Body of pancreas (tissue), 4 donors: Measurements from ENCODE around the gene PLAAT2. TPM values are rescaled to one million over a fixed set of nuclear protein-coding genes. Genes with fewer than 3 reads are reported as not detected.

Experiments
- ATAC-seq: fragments of 150-250 bp; one replicate; pipeline ENCODE4 v1.9.1; 2016
- DNase-seq, 4 donors: peaks; one replicate each; pipeline ENCODE4 v3.0.0-alpha.2; 2019
- H3K27ac ChIP-seq, 4 donors: fragments of 200-600 bp; sonication (generic); 1 replicate in 3 of 4; 2 replicates in 1 of 4; pipeline versions ENCODE4 v1.5.1 to v1.6.1; 2016 to 2019; ENCODE audit warnings: mild to moderate bottlenecking in 1 of 4, mixed read lengths in 1 of 4, moderate library complexity in 1 of 4
- H3K27me3 ChIP-seq, 2 donors: fragments of 200-600 bp; sonication (generic); one replicate each; pipeline ENCODE4 v1.6.0; 2016; ENCODE audit warnings: mild to moderate bottlenecking in 1 of 2
- H3K36me3 ChIP-seq, 2 donors: fragments of 200-600 bp; sonication (generic); replicated peaks in 1 of 2; 2 replicates each; pipeline ENCODE4 v1.5.1; 2016; ENCODE audit warnings: low read depth in 2 of 2; ENCODE audit not compliant: insufficient read depth in 1 of 2
- H3K4me1 ChIP-seq: fragments of 200-600 bp; sonication (generic); one replicate; pipeline ENCODE4 v1.6.0; 2016
- H3K4me3 ChIP-seq, 2 donors: fragments of 200-600 bp; sonication (generic); 1 replicate in 1 of 2; 2 replicates in 1 of 2; pipeline ENCODE4 v1.5.1; 2016 to 2019
- H3K9me3 ChIP-seq, 3 donors: fragments of 200-600 bp; sonication (generic); 1 replicate in 2 of 3; 2 replicates in 1 of 3; pipeline ENCODE4 v1.5.1; 2016
- POLR2A ChIP-seq, 3 donors: fragments of 450-650 bp; IDR thresholded peaks; one replicate each; pipeline ENCODE4 v1.6.1; 2016; ENCODE audit warnings: antibody characterized with exemption in 3 of 3, mild to moderate bottlenecking in 2 of 3
- WGBS, 2 donors: methylation state at CpG; one replicate each; pipeline ENCODE4 v1.1.5; 2017; 5-methylcytosine and 5-hydroxymethylcytosine counted together
- intact Hi-C: fragments of 100-400 bp; cut with DNase I; formaldehyde crosslinking; loops from one replicate; pipeline ENCODE4 v1.15.1; 2023
- total RNA-seq, 2 donors: library from RNA; depleted of rRNA; stranded (reverse); fragments of >200 nt; gene quantifications; one replicate each; pipeline ENCODE4 v1.1.0, GENCODE V29; 2016
- TF ChIP-seq, protein P1 (sequence below), 7 experiments: fragments of 450-650 bp in 4 of 7; fragments of 200-600 bp in 3 of 7; sonication (generic) in 3 of 7; IDR thresholded peaks; one replicate each; pipeline ENCODE4 v1.5.1; 2016 to 2019; ENCODE audit warnings: antibody characterized with exemption in 7 of 7

PLAAT2 gene
- total RNA-seq, 2 donors from 2014 or later: not detected

DNA sequence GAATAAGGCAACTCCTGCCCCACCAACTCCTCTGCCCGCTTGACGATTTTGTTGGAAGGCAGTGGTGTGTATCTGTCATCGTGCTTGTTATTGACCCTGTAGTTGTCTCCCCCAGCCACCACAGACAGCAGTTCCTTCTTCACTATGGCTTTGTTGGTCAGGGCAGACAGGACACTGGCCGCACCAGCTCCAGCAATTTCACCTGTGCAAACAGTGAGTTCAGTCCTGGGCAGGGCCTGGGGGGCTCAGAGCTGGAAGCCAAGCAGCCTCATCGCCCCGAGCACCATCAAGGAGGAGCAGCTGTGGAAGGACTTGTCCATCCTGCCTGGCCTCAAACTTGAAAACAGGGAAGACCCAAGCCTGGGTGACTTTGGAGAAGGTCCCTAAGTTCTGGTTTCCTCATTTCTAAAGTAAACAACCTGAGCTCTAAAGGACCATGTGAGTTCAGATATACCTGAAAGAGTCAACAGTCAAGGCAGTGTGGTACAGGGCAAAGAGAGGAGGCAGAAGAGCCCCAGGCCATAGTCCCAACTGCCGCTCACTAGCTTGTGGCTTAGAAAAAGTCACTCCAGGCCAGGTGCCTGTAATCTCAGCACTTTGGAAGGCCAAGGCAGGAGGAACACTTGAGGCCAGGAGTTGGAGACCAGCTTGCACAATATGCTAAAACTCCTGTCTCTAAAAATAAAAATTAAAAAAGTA lies 4.6 kb downstream of the PLAAT2 start:
- Histone ChIP-seq H3K4me1 (no peaks in the 10 kb centered on the region), H3K9me3 (no peaks in the 10 kb centered on the region), H3K36me3 (no peaks in the 10 kb centered on the region), H3K4me3 (no peak overlapping the region), H3K27ac (no peak overlapping the region), H3K27me3 (no peaks in the 10 kb centered on the region)
- WGBS, 2 donors: 88 to 92% methylated on average over 4 to 7 of the region's 7 CpGs
- ATAC-seq (no peak), DNase-seq (no peak)
- no peak for TF ChIP-seq POLR2A (IDR thresholded peaks at IDR 0.05)
- TF ChIP-seq, protein P1, sequence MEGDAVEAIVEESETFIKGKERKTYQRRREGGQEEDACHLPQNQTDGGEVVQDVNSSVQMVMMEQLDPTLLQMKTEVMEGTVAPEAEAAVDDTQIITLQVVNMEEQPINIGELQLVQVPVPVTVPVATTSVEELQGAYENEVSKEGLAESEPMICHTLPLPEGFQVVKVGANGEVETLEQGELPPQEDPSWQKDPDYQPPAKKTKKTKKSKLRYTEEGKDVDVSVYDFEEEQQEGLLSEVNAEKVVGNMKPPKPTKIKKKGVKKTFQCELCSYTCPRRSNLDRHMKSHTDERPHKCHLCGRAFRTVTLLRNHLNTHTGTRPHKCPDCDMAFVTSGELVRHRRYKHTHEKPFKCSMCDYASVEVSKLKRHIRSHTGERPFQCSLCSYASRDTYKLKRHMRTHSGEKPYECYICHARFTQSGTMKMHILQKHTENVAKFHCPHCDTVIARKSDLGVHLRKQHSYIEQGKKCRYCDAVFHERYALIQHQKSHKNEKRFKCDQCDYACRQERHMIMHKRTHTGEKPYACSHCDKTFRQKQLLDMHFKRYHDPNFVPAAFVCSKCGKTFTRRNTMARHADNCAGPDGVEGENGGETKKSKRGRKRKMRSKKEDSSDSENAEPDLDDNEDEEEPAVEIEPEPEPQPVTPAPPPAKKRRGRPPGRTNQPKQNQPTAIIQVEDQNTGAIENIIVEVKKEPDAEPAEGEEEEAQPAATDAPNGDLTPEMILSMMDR (IDR thresholded peaks at IDR 0.05): no peak
- intact Hi-C loops: no loop called here

DNA sequence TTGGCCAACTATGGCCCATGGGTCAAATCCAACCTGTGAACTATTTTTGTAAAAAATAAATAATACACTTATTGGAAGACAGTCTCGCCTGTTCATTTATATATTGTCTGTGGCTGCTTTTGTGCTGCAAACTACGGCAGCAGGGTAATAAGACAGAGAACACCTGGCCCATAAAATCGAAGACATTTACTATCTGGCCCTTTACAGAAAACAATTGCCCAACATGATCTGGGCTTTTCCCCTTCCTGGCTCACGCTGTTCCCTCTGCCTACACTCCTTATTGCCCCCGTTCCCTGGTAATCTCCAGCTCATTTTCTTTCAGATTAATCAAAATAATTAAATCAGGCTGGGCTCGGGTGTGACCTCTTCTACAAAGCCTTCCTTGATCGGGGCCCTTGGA lies 5.6 kb downstream of the PLAAT2 start:
- no peaks in the 10 kb centered on the region for H3K9me3 ChIP-seq
- no peaks in the 10 kb centered on the region for H3K27me3 ChIP-seq
- no peak overlapping the region for H3K27ac ChIP-seq
- TF ChIP-seq POLR2A (IDR thresholded peaks at IDR 0.05): no peak
- TF ChIP-seq, protein P1 (IDR thresholded peaks at IDR 0.05): no peak
- H3K4me1 ChIP-seq: no peaks in the 10 kb centered on the region
- no peaks in the 10 kb centered on the region for H3K36me3 ChIP-seq
- DNase-seq (no peak), ATAC-seq (no peak)
- 79 to 86% methylated on average over 7 of the region's 7 CpGs for WGBS, 2 donors
- no peak overlapping the region for H3K4me3 ChIP-seq
- intact Hi-C loops: no loop called here

DNA sequence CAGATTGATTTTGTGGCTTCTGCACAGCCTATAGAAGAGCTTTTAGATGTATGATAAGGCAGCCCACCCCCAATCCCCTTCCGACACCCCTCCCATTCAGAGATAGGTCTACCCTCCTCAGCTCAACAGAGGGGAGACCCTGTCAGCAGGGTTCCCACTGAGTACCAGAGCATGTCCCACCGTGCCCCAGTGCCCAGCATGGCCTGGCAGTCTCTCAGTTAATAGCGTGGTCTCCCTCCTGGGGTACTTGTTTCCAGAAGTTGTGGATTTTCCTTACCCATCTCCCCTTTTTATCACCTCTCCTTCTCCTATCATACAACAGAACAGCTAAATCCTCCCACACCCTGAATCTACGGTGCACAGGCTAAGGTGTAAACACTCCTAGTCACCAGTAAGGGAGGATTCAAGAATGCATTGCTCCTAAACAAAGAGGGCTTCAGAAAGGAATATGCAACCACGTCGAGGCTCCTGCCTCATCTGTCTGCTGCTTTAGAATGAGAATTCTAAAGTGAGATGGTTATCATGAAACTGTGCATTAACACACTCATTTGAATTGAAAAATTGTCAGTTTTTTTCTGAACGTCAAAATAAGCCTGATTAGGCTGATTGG lies 6.7 kb downstream of the PLAAT2 start:
- no peaks in the 10 kb centered on the region for H3K9me3 ChIP-seq
- H3K36me3 ChIP-seq: no peaks in the 10 kb centered on the region
- intact Hi-C loops: no loop called here
- ATAC-seq (no peak), DNase-seq (no peak)
- no peaks in the 10 kb centered on the region for H3K27me3 ChIP-seq
- TF ChIP-seq, protein P1 (IDR thresholded peaks at IDR 0.05): no peak
- TF ChIP-seq POLR2A (IDR thresholded peaks at IDR 0.05): no peak
- 64 to 72% methylated on average over 7 of the region's 7 CpGs for WGBS, 2 donors
- H3K27ac ChIP-seq: no peak overlapping the region
- H3K4me1 ChIP-seq: no peaks in the 10 kb centered on the region
- H3K4me3 ChIP-seq: no peak overlapping the region

DNA sequence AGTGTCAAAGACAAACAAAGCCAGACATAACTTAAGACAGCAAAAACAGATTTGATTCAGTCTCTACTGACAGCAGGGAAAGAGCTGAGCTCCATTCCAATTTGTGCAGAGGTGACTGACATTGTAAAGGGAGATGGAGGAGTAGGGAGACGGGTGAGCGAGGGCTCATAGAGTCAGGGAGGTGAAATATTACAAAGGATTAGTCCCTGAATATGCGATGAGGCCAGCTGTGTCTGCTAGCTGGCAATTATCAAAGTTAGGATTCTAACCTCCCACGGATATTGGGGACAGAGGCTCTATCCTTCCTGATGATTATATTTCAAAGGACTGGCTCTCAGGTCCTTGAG lies 8.3 kb downstream of the PLAAT2 start:
- Histone ChIP-seq H3K27me3 (no peaks in the 10 kb centered on the region), H3K4me1 (no peaks in the 10 kb centered on the region), H3K27ac (no peak overlapping the region), H3K36me3 (no peaks in the 10 kb centered on the region), H3K4me3 (no peak overlapping the region), H3K9me3 (no peaks in the 10 kb centered on the region)
- intact Hi-C loops: no loop called here
- ATAC-seq (no peak), DNase-seq (no peak)
- TF ChIP-seq, protein P1 (IDR thresholded peaks at IDR 0.05): no peak
- no peak for TF ChIP-seq POLR2A (IDR thresholded peaks at IDR 0.05)
- WGBS, 2 donors: 76 to 81% methylated on average over 4 of the region's 4 CpGs

DNA sequence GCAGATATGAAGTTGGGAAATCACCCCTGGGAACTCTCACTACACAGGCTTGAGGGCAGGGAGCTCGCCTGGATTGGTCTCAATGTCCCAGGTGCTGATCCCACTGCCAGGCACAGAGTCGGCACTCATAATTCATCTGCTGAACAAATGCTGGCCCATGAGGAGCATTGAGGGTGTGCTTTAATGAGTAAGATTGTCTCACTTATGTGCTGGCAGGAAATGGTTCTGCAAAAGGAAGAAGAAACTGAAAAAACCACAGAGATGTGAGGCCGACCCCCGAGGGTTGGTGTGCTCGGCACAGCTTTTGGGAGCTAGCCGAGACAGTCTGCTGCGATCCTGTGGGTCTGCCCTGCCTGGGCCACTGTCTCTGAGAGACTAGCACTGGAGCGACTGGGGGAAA lies 9.4 kb downstream of the PLAAT2 start:
- DNase-seq: no peak
- Histone ChIP-seq H3K4me1 (no peaks in the 10 kb centered on the region), H3K9me3 (no peaks in the 10 kb centered on the region), H3K27ac (no peak overlapping the region), H3K36me3 (no peaks in the 10 kb centered on the region), H3K4me3 (no peak overlapping the region), H3K27me3 (no peaks in the 10 kb centered on the region)
- no peak for ATAC-seq
- WGBS, 2 donors: 79 to 85% methylated on average over 7 to 8 of the region's 8 CpGs
- TF ChIP-seq, protein P1 (IDR thresholded peaks at IDR 0.05): no peak
- TF ChIP-seq POLR2A (IDR thresholded peaks at IDR 0.05): no peak
- intact Hi-C loops: no loop called here
